Dedifferentiated amniotic fluid mesenchymal stem cell (primary cell): ENCODE measurements around the gene RFX3.

ENCODE experiments used
- DNase-seq: peaks from one replicate; pipeline ENCODE4 v3.0.0-alpha.2; 2016; ENCODE audit errors: extremely low spot score

The RFX3 gene

GRCh38 chr9:3433066-3433465, 92.7 kb downstream of the RFX3 start:
- no peak for DNase-seq

DNA sequence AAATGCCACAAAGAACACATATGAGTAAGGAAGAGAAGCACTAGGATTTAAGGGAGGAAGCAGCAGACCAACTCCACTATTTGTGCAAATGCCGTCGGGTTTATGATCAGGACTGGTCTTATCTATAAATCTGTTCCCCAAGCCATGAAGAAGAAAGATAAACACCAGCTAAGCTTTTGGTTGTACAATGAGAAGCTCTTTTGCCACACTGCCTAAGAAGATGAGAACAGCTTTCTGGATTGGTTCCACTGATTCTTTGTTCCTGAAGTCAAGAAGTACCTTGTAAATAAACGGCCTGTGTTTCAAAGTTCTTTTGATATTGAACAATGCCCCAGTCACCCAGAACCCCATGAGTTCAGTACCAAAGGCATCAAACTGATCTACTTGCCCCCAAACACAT, 93.9 kb downstream of the RFX3 start:
- DNase-seq, result no peak

GRCh38 chr9:3419893-3420292, 105.9 kb downstream of the RFX3 start:
- DNase-seq, result no peak

GRCh38 chr9:3415906-3416305, 109.9 kb downstream of the RFX3 start:
- DNase-seq, result no peak

DNA sequence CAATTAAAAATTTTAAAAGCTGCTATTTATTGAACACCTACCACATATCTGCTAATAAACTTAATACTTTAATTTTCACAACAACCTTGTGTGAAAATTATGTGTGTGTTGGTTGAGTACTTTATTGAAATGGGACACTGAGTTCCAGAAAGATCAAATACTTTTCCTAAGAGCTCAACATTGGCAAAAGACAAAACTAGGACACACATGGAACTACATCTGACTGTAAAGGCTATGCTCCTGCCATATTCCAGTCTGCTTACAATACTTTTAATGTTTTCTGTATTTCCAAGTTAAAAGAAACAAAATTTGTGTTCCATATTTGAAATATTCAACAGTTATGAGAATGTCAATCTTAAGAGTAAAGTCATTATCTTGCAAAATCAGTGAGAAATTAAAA, 111.8 kb downstream of the RFX3 start:
- no peak for DNase-seq

DNA sequence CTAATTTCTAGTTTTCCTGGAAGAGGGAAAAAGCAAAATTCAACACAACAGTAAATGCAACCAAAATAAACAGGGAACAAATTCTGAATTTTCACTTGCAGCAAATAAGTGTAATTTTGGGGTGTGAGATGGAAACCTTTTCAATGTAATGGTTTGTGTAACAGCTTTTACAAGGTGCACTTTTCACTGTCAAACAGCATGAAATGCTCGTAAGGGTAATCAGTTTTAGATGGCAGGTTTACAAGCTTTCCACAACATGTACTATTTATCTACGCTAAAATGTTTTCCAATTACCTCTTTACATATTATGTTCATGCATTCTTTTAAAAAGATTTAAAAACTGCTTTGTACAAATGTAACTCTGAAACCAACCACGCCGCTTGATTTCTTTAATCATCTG, 115.3 kb downstream of the RFX3 start:
- DNase-seq, result no peak

GRCh38 chr9:3409453-3409852, 116.3 kb downstream of the RFX3 start:
- no peak for DNase-seq

GRCh38 chr9:3403315-3403714, 122.5 kb downstream of the RFX3 start:
- DNase-seq, result no peak

DNA sequence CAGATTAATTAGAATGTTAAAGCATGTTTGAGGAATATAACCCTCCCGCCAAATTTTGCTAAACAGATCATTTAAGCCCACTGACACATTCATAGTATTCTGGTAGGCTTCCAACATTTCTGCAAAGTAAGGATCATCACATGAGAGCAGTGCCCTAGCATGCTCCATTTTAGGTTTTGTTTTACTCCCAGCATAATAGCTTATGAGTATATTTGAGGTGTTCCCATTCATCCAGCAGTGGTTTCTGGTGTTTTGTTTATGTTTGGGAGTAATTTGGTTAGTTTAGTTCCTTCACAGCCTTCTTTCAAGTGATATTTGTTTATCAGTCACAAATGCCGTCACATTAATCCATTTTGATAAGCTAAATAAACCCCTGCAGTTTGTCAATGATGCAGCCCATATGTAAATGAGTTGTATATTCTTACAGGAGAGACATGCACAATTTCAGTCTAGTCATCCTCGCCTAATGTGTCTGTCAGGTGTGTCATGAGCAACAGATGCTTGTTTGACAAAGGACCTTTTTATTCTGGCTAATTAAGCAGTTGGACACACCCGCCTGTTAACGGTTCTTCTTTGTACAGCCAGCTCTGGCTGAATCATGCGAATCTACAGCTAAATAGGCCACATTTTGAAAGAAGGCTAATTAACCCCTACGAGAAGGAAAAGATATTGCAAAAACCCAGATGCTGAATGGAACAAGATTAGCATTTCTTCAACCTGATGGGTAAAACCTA, 124.4 kb downstream of the RFX3 start:
- DNase-seq, result no peak

GRCh38 chr9:3398232-3398648, 127.6 kb downstream of the RFX3 start:
- no peak for DNase-seq

GRCh38 chr9:3397766-3398165, 128.0 kb downstream of the RFX3 start:
- no peak for DNase-seq

GRCh38 chr9:3391414-3391813, 134.4 kb downstream of the RFX3 start:
- DNase-seq, result no peak

GRCh38 chr9:3386753-3387152, 139.0 kb downstream of the RFX3 start:
- DNase-seq, result no peak

- DNase-seq, result no peak
Observed at GRCh38 chr9:3385871-3386270, 139.9 kb downstream of the RFX3 start.

DNA sequence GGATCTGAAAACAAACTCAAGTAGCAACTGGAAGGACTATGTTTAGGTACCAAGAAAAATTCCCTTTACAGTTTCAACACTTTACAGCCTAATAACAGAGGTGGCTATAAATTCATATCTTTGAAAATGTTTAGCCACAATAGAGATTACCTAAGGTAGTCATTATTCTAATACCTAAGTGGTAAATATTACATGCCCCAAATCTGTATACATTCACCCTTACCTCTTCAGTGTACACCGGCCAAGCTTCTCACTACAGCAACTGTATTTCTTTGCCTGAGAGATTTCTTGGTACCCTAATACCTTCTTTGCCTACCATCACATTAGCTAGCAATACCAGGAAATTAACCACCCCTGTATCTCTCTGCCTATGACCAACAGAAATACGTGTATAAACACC, 154.0 kb downstream of the RFX3 start:
- DNase-seq, result no peak

- no peak for DNase-seq
Observed at GRCh38 chr9:3370715-3371114, 155.1 kb downstream of the RFX3 start.

GRCh38 chr9:3367185-3367584, 158.6 kb downstream of the RFX3 start:
- DNase-seq, result no peak

GRCh38 chr9:3361689-3362392, 164.0 kb downstream of the RFX3 start:
- no peak for DNase-seq

GRCh38 chr9:3361116-3361515, 164.7 kb downstream of the RFX3 start:
- no peak for DNase-seq

GRCh38 chr9:3360245-3360644, 165.6 kb downstream of the RFX3 start:
- no peak for DNase-seq

DNA sequence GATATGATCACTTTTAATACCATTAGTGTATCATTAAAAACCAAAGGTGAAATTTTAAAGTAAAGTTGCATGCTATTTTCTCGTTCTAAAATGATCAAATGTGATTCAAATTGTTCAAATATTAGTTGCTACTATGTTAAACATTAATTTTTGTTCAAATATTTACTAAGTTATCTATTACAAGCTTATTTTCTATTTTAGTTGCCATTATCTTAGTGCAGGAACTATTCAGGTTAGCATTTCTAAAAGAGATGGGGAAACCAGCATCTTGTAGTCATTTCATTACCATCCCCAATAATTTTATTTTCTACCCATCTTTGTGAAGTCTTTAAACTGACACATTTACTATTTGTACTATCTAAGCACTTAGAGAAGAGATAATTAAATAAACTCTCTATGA, 166.0 kb downstream of the RFX3 start:
- DNase-seq, result no peak

DNA sequence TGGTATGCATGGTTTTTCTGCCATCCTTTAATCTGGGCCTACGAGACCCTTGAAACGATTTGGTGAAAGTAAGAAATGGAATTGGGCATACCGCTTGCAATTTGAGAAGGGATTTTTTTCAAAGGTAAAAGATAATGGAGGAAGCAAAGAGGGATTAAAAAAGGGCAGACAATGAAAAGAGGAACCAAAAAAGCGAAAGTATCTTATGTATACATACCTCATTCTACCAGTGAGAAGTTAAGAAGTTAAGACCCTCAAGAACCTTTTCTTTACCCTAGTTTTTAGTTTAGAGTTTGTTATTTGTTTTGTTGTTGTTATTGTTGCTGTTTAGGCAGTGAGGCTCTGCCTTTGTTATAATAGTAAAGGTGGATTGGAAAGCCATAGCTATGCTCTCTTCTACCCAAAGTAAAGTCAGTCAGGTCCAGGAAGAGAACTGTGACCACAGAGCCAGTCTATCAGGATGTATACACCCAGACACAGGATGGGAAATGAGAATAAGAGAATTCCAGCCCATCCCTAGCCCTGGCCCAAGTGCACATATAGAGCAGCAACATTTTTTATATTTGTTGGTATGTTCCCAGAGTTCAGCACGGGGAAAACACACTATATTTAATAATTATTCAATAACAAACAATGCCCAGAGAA, 166.6 kb downstream of the RFX3 start:
- DNase-seq, result no peak

DNA sequence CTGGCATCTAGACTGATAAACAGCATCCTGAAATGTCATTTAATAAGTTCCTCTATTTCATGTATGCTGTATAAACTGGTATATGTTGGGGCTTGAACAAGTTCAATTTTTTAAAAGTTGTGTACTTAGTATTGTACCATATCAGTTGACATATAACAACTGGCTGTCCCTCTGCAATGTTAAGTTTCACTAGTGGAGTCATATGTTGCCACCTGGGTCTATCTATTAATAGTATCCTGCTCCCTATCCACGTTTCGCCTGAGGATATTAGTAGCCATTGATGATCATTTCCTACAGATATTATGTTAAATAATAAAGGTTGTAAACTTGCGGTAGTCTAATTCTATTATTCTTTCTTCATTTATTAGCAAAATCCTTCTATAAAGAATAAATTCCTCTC, 177.6 kb downstream of the RFX3 start:
- DNase-seq, result no peak
